Measurements from ENCODE around the gene LRRC37A. TPM values are rescaled to one million over a fixed set of nuclear protein-coding genes. Genes with fewer than 3 reads are reported as not detected.
A peak's percentile ranks its signal among the peaks of the same experiment; 100 is the strongest.
"Not testable (repeated sequence)": the region's sequence is repeated elsewhere in the genome, so short reads cannot be mapped to it uniquely, and the experiment has no call there.

The LRRC37A gene
- total and polyA plus RNA-seq, 2 experiments from 2014 or later, result 1.9 to 2.7 TPM

- H3K36me3 ChIP-seq, result no peaks in the 10 kb centered on the region
- H3K4me1 ChIP-seq (ENCODE audit: low read depth), result no peaks in the 10 kb centered on the region
- no peak overlapping the region for H3K27ac ChIP-seq
- peaks cover 32% of the 10 kb centered on the region for H3K27me3 ChIP-seq
- H3K9me3 ChIP-seq (ENCODE audit: low read depth), result no peaks in the 10 kb centered on the region
- no peak overlapping the region for H3K4me3 ChIP-seq
- TF ChIP-seq CTCF (IDR thresholded peaks at IDR 0.05; ENCODE audit: low read depth, low read length), result no peak
- DNase-seq (ENCODE audit: low read depth in 1 of 2, low spot score in 1 of 2), result no peak
These were observed 20.7 kb upstream of the LRRC37A start for GRCh38 chr17:46274238-46274637.

GRCh38 chr17:46276728-46277479 lies 18.0 kb upstream of the LRRC37A start:
- not testable (repeated sequence) for H3K36me3 ChIP-seq; H3K9me3 ChIP-seq (ENCODE audit: low read depth); DNase-seq (ENCODE audit: low read depth in 1 of 2, low spot score in 1 of 2); H3K4me3 ChIP-seq; H3K27ac ChIP-seq; H3K4me1 ChIP-seq (ENCODE audit: low read depth)
- peaks cover 25% of the 10 kb centered on the region for H3K27me3 ChIP-seq

- not testable (repeated sequence) for DNase-seq (ENCODE audit: low read depth in 1 of 2, low spot score in 1 of 2)
These were observed 13.6 kb upstream of the LRRC37A start for GRCh38 chr17:46281336-46281735.

GRCh38 chr17:46282635-46283034 lies 12.3 kb upstream of the LRRC37A start:
- not testable (repeated sequence) for DNase-seq (ENCODE audit: low read depth in 1 of 2, low spot score in 1 of 2); H3K9me3 ChIP-seq (ENCODE audit: low read depth); H3K4me3 ChIP-seq; H3K4me1 ChIP-seq (ENCODE audit: low read depth); H3K27ac ChIP-seq; H3K27me3 ChIP-seq; H3K36me3 ChIP-seq

More at GRCh38 chr17:46281336-46281735, 13.6 kb upstream of the LRRC37A start:
- not testable (repeated sequence) for H3K27ac ChIP-seq; H3K4me1 ChIP-seq (ENCODE audit: low read depth); H3K27me3 ChIP-seq; H3K4me3 ChIP-seq; H3K9me3 ChIP-seq (ENCODE audit: low read depth); H3K36me3 ChIP-seq

- not testable (repeated sequence) for H3K9me3 ChIP-seq (ENCODE audit: low read depth); H3K27me3 ChIP-seq; H3K27ac ChIP-seq; H3K36me3 ChIP-seq; DNase-seq (ENCODE audit: low read depth in 1 of 2, low spot score in 1 of 2); H3K4me3 ChIP-seq; H3K4me1 ChIP-seq (ENCODE audit: low read depth)
These were observed 10.5 kb upstream of the LRRC37A start for GRCh38 chr17:46284467-46284866.

GRCh38 chr17:46285500-46285899 lies 9.4 kb upstream of the LRRC37A start:
- DNase-seq (ENCODE audit: low read depth in 1 of 2, low spot score in 1 of 2); H3K36me3 ChIP-seq; H3K9me3 ChIP-seq (ENCODE audit: low read depth); H3K4me3 ChIP-seq; H3K4me1 ChIP-seq (ENCODE audit: low read depth); H3K27ac ChIP-seq; H3K27me3 ChIP-seq: not testable (repeated sequence)

DNA sequence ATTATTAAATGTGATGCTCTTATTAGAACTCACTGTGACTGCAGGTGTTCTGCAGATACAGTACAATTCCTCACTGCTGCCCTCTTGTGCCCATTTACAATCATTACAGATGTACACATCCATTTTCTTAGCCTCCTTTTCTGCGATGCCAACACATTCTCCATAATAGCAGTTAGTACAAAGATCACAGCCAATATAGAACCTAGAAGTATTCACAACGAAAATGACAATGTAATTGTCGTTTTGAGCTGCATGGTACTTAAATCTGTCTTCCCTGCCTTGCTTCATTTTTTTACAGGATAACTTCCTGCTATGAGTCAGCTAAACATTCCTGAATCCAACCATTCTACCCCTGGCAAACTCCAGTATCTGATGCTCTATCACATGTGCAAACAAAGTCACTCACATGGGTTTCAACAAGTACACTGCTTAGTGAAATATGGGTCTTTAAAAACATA lies 8.1 kb upstream of the LRRC37A start:
- H3K36me3 ChIP-seq; H3K4me3 ChIP-seq; H3K27me3 ChIP-seq; H3K4me1 ChIP-seq (ENCODE audit: low read depth); H3K27ac ChIP-seq; H3K9me3 ChIP-seq (ENCODE audit: low read depth): not testable (repeated sequence)
- peak; percentile 67 for TF ChIP-seq CTCF (IDR thresholded peaks at IDR 0.05; ENCODE audit: low read depth, low read length)
- peak; percentile 81 to 95 for DNase-seq (ENCODE audit: low read depth in 1 of 2, low spot score in 1 of 2)

DNA sequence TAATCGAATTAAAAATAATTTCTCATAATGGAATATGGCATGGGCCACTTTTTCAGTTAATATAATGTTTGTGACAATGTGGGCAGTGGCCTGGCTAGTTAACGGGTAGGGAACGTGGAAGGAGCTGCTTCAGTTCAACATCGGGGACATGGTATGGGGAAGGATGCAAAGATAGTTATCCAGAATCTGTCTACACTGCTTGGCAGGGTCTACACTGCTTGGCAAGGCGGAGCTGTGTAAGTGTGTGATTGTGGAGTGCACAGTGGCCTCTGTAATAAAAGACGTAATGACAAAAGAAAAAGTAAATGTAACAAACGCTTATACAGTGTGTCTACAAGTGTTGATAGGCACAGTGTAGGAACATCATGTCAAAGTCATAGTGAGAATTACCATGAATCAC lies 7.3 kb upstream of the LRRC37A start:
- not testable (repeated sequence) for H3K27me3 ChIP-seq; H3K36me3 ChIP-seq; H3K9me3 ChIP-seq (ENCODE audit: low read depth); H3K4me1 ChIP-seq (ENCODE audit: low read depth); H3K27ac ChIP-seq; DNase-seq (ENCODE audit: low read depth in 1 of 2, low spot score in 1 of 2); H3K4me3 ChIP-seq

- not testable (repeated sequence) for DNase-seq (ENCODE audit: low read depth in 1 of 2, low spot score in 1 of 2); H3K27me3 ChIP-seq; H3K4me1 ChIP-seq (ENCODE audit: low read depth); H3K9me3 ChIP-seq (ENCODE audit: low read depth); H3K4me3 ChIP-seq; H3K36me3 ChIP-seq; H3K27ac ChIP-seq
These were observed 3.9 kb upstream of the LRRC37A start for GRCh38 chr17:46290906-46291546.

DNA sequence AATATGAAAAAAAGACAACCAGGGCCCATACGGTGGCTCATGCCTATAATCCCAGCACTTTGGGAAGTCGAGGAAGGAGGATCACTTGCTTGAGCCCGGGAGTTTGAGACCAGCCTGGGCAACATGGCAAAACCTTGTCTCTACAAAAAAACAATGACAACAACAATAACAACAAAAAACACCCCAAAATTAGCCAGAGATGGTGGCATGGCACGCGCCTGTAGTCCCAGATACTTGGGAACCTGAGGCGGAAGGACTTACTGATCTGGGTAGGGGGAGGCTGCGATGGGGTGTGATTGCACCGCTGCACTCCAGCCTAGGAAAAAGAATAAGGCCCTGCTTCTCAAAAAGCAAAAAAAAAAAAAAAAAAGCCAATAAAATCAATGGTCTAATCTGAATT lies 3.3 kb upstream of the LRRC37A start:
- not testable (repeated sequence) for H3K27me3 ChIP-seq; H3K4me3 ChIP-seq; H3K27ac ChIP-seq; H3K9me3 ChIP-seq (ENCODE audit: low read depth); H3K4me1 ChIP-seq (ENCODE audit: low read depth); H3K36me3 ChIP-seq; DNase-seq (ENCODE audit: low read depth in 1 of 2, low spot score in 1 of 2)

GRCh38 chr17:46341220-46341619 lies 46.3 kb downstream of the LRRC37A start:
- not testable (repeated sequence) for H3K4me1 ChIP-seq (ENCODE audit: low read depth); H3K27ac ChIP-seq; H3K36me3 ChIP-seq; H3K4me3 ChIP-seq; H3K9me3 ChIP-seq (ENCODE audit: low read depth); H3K27me3 ChIP-seq; DNase-seq (ENCODE audit: low read depth in 1 of 2, low spot score in 1 of 2)

DNA sequence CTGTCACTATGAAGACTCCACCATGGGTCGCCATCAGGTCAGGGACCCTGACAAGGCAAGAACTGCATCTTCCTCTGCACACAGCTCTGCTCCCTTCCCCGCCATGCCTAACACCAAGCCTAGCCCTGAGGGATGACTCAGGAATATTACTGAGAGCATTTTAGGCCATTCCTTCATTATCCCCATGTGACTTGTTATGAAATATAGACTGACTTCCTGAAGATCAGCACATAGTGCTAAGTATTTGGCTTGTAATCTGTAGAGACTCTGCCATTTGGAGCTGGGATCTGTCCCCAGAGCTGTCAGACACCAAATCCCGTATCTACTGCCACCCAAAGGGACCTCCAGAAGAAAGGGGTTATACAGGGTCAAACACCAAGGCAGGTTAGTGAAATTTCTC lies 47.2 kb downstream of the LRRC37A start:
- not testable (repeated sequence) for H3K4me1 ChIP-seq (ENCODE audit: low read depth); H3K36me3 ChIP-seq; H3K27me3 ChIP-seq

More for the DNA sequence above, 47.2 kb downstream of the LRRC37A start:
- not testable (repeated sequence) for H3K4me3 ChIP-seq; H3K27ac ChIP-seq; DNase-seq (ENCODE audit: low read depth in 1 of 2, low spot score in 1 of 2); H3K9me3 ChIP-seq (ENCODE audit: low read depth)

All from cardiac muscle cell (in vitro differentiated cells and primary cell).